ENCODE data around the gene PBX4. TPM values are rescaled to one million over a fixed set of nuclear protein-coding genes. Genes with fewer than 3 reads are reported as not detected.

The PBX4 gene
- total RNA-seq, 1 donor from 2014 or later = 0.46 TPM

DNA sequence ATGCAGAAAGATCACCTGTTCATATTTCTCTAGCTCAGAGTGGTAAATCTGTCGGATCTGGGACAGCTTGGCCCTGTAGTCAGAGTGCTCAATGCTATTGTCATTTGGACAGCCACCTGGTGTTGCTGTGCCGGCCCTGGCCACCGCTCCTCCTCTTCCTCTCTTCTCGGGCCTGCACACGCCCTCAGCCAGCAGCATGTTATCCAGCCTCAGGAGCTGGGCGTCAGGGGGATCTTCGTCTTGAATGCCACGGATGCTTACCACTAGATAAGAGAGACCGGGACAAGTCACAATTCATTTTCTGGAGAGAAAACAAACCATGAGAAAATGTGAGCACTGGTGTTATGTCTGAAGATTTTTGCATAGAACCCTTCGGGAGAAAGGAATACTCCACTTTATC, 47.9 kb downstream of the PBX4 start:
- no peak for TF ChIP-seq CTCF (IDR thresholded peaks at IDR 0.05)
- H3K4me3 Mint-ChIP-seq (ENCODE audit: unreplicated experiment) = no peak overlapping the region
- no peaks in the 10 kb centered on the region for H3K9me3 Mint-ChIP-seq (ENCODE audit: unreplicated experiment)
- H3K27me3 Mint-ChIP-seq (ENCODE audit: unreplicated experiment) = no peaks in the 10 kb centered on the region
- no peaks in the 10 kb centered on the region for H3K36me3 Mint-ChIP-seq (ENCODE audit: unreplicated experiment)
- peaks cover 5% of the 10 kb centered on the region for H3K4me1 Mint-ChIP-seq (ENCODE audit: unreplicated experiment)
- H3K27ac Mint-ChIP-seq (ENCODE audit: unreplicated experiment) = no peak overlapping the region
- DNase-seq (ENCODE audit: extremely low spot score, unreplicated experiment) = no peak

DNA sequence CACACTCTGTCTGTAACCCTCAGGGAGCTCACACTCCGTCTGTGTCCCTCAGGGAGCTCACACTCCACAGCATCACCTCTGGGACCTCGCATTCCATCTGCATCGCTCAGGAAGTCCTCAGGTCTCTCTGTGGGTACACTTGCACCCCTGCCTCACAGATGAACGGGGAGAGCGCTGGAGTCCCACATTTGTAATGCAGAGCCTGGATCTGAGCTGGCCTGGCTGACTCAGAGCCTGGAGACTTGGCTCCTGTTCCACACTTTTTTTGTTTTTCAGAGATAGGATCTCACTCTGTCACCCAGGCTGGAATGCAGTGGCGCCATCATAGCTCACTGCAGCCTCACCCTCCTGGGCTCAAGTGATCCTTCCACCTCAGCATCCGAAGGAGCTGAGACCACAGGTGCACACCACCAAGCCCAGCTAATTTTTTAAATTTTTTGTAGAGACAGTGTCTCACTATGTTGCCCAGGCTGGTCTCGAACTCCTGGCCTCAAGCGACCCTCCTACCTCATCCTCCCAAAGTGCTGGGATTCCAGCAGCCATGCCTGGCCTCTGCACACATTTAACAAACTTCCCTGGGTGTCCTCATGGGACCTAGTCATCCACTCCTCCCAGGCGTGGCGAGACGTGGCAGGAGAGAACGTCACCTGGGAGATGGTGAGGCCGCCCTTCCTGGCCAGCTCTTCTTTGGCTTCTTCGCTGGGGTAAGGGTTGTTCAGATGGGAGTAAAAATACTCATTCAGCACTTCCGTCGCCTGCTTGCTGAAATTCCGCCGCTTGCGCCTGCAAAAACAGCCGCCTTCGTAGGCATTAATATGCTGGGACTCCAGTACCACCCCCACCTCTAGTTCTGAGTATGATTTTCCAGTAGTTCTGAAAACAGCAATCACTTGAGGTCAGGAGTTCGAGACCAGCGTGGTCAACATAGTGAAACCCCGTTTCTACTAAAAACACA, 49.4 kb downstream of the PBX4 start:
- H3K27ac Mint-ChIP-seq (ENCODE audit: unreplicated experiment) = no peak overlapping the region
- H3K4me1 Mint-ChIP-seq (ENCODE audit: unreplicated experiment) = peaks cover 5% of the 10 kb centered on the region
- no peaks in the 10 kb centered on the region for H3K36me3 Mint-ChIP-seq (ENCODE audit: unreplicated experiment)
- no peak for TF ChIP-seq CTCF (IDR thresholded peaks at IDR 0.05)
- H3K4me3 Mint-ChIP-seq (ENCODE audit: unreplicated experiment) = no peak overlapping the region
- H3K9me3 Mint-ChIP-seq (ENCODE audit: unreplicated experiment) = no peaks in the 10 kb centered on the region
- no peaks in the 10 kb centered on the region for H3K27me3 Mint-ChIP-seq (ENCODE audit: unreplicated experiment)
- DNase-seq (ENCODE audit: extremely low spot score, unreplicated experiment) = no peak

DNA sequence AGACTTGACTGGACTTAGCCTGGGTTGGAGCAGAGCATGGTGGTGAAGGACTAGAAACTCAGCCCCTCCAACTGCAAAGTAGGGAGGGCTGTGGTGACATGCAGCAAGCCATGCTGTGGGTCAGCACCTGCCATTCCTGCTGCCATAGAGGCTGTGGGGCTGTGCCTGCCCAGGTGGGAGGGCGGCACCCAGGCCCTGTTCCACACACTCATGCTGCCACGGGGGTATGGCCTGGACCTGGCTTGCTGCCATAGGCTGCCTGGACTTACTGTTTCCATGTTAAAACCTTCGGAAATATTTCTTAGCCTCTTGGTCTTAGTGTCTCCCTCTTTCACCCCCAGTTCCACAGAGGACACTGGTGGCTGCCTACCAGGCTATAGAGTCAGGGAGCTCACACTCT, 51.1 kb downstream of the PBX4 start:
- TF ChIP-seq CTCF (IDR thresholded peaks at IDR 0.05) = no peak
- no peak for DNase-seq (ENCODE audit: extremely low spot score, unreplicated experiment)
- H3K9me3 Mint-ChIP-seq (ENCODE audit: unreplicated experiment) = no peaks in the 10 kb centered on the region
- H3K4me3 Mint-ChIP-seq (ENCODE audit: unreplicated experiment) = no peak overlapping the region
- H3K4me1 Mint-ChIP-seq (ENCODE audit: unreplicated experiment) = peaks cover 5% of the 10 kb centered on the region
- H3K36me3 Mint-ChIP-seq (ENCODE audit: unreplicated experiment) = no peaks in the 10 kb centered on the region
- no peaks in the 10 kb centered on the region for H3K27me3 Mint-ChIP-seq (ENCODE audit: unreplicated experiment)
- H3K27ac Mint-ChIP-seq (ENCODE audit: unreplicated experiment) = no peak overlapping the region

GRCh38 chr19:19566306-19566705, 52.2 kb downstream of the PBX4 start:
- no peak for TF ChIP-seq CTCF (IDR thresholded peaks at IDR 0.05)
- Mint-ChIP-seq H3K4me3 (ENCODE audit: unreplicated experiment) (no peak overlapping the region), H3K27me3 (ENCODE audit: unreplicated experiment) (no peaks in the 10 kb centered on the region), H3K4me1 (ENCODE audit: unreplicated experiment) (peaks cover 5% of the 10 kb centered on the region), H3K36me3 (ENCODE audit: unreplicated experiment) (no peaks in the 10 kb centered on the region), H3K27ac (ENCODE audit: unreplicated experiment) (no peak overlapping the region), H3K9me3 (ENCODE audit: unreplicated experiment) (no peaks in the 10 kb centered on the region)
- no peak for DNase-seq (ENCODE audit: extremely low spot score, unreplicated experiment)

DNA sequence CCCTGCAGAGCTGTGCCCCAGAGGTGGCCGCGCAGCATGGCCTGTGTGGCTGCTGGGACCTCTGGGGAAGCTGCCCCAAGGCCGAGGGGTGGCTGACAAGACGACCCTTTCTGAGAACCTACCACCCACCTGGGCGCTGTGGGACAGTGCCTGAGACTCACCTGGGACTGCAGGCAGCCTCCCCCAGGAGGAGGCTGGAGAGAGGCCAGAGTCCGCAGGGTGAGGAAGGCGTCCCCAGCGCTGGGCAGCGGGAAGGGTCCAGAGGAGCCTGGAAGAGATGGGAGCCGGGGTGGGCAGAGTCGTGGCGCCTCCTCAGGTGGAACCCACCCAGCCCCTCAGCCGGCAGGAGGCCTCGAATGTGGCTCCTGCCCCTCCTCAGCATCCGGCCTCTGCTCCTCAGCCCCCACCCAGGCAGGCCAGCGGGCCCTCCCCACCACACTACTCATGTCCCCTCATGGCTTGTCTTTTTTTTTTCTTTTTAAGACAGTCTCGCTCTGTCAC, 55.1 kb downstream of the PBX4 start:
- Mint-ChIP-seq H3K36me3 (ENCODE audit: unreplicated experiment) (no peaks in the 10 kb centered on the region), H3K4me3 (ENCODE audit: unreplicated experiment) (no peak overlapping the region), H3K9me3 (ENCODE audit: unreplicated experiment) (no peaks in the 10 kb centered on the region), H3K27me3 (ENCODE audit: unreplicated experiment) (no peaks in the 10 kb centered on the region), H3K4me1 (ENCODE audit: unreplicated experiment) (peaks cover 5% of the 10 kb centered on the region), H3K27ac (ENCODE audit: unreplicated experiment) (no peak overlapping the region)
- TF ChIP-seq CTCF (IDR thresholded peaks at IDR 0.05) = no peak
- DNase-seq (ENCODE audit: extremely low spot score, unreplicated experiment) = no peak

Data from osteocyte (in vitro differentiated cells).